RWPE1 (cell line): ENCODE results near the gene APBB2.
A peak's percentile ranks its signal among the peaks of the same experiment; 100 is the strongest.
"Not testable (repeated sequence)": the region's sequence is repeated elsewhere in the genome, so short reads cannot be mapped to it uniquely, and the experiment has no call there.

ENCODE experiments used
- CTCF ChIA-PET: fragments of 350-600 bp; sonication (Branson Sonifier 250); formaldehyde crosslinking; extraction: SDS; loops from one replicate; lab custom pipeline; 2021; lab: Yijun Ruan, JAX
- POLR2A ChIA-PET: fragments of 400-600 bp; formaldehyde crosslinking; extraction: SDS; loops from one replicate; lab custom pipeline; 2020; ENCODE audit warnings: antibody characterized with exemption; ENCODE audit not compliant: low non-redundant PET; lab: Yijun Ruan, JAX
- DNase-seq: peaks from one replicate; pipeline ENCODE4 v3.0.0; 2012; ENCODE audit warnings: low spot score
- H3K27ac ChIP-seq: fragments of 450-650 bp; 2 replicates; pipeline ENCODE4 v1.5.1; 2017
- CTCF ChIP-seq: fragments of 450-650 bp; conservative IDR thresholded peaks from 2 replicates; pipeline ENCODE4 v1.5.1; 2017; ENCODE audit warnings: low read depth, mild to moderate bottlenecking

Gene APBB2

GRCh38 chr4:40908702-40909362 is 305.5 kb downstream of the APBB2 start:
- POLR2A ChIA-PET: interaction anchor here (0.7 kb wide), 1 partner anchor 9 kb away, joined by 3 read pairs; no protein-coding TSS in a partner anchor
- peak overlapping the region; percentile 82 for H3K27ac ChIP-seq
- CTCF ChIA-PET: interaction anchor here (0.5 to 2.3 kb wide), 9 partner anchors 11 to 980 kb away, joined by 3 to 11 read pairs (median 3); no protein-coding TSS in a partner anchor
- peak; percentile 80 for TF ChIP-seq CTCF
- DNase-seq: peak; percentile 44

GRCh38 chr4:40908297-40908696 is 306.0 kb downstream of the APBB2 start:
- TF ChIP-seq CTCF: no peak
- H3K27ac ChIP-seq: peak overlapping the region; percentile 82
- DNase-seq: peak; percentile 45
- ChIA-PET POLR2A (interaction anchor here (0.7 kb wide), 1 partner anchor 9 kb away, joined by 3 read pairs; no protein-coding TSS in a partner anchor), CTCF (interaction anchor here (0.6 to 2.3 kb wide), 6 partner anchors 11 to 981 kb away, joined by 3 to 11 read pairs (median 4); no protein-coding TSS in a partner anchor)

GRCh38 chr4:40905414-40905813 is 308.9 kb downstream of the APBB2 start:
- POLR2A ChIA-PET: no interaction called here
- no peak for DNase-seq
- H3K27ac ChIP-seq: no peak overlapping the region; the same call in 1 of the 2 replicates
- CTCF ChIA-PET: no interaction called here
- TF ChIP-seq CTCF: no peak

- POLR2A ChIA-PET, DNase-seq, H3K27ac ChIP-seq: not testable (repeated sequence)
- CTCF ChIA-PET: interaction anchor here (0.6 kb wide), 1 partner anchor 314 kb away, joined by 5 read pairs; no protein-coding TSS in a partner anchor
Measured at GRCh38 chr4:40900531-40900930, 313.8 kb downstream of the APBB2 start.

GRCh38 chr4:40897557-40898203 is 316.7 kb downstream of the APBB2 start:
- TF ChIP-seq CTCF: peak; percentile 85
- peak; percentile 75 for DNase-seq
- ChIA-PET POLR2A (no interaction called here), CTCF (interaction anchor here (0.6 to 1.7 kb wide), 16 partner anchors 10 to 752 kb away, joined by 3 to 9 read pairs (median 3); no protein-coding TSS in a partner anchor)
- H3K27ac ChIP-seq: no peak overlapping the region

GRCh38 chr4:40890764-40891163 is 323.6 kb downstream of the APBB2 start:
- ChIA-PET POLR2A (no interaction called here), CTCF (no interaction called here)
- TF ChIP-seq CTCF: no peak
- DNase-seq: no peak
- H3K27ac ChIP-seq: no peak overlapping the region
